HS-5 (cell line): ENCODE data around the gene SH3GL1.

ENCODE experiments used
- DNase-seq: peaks from one replicate; pipeline ENCODE4 v3.0.0-alpha.2; 2012; ENCODE audit warnings: low read depth

SH3GL1 gene, protein sequence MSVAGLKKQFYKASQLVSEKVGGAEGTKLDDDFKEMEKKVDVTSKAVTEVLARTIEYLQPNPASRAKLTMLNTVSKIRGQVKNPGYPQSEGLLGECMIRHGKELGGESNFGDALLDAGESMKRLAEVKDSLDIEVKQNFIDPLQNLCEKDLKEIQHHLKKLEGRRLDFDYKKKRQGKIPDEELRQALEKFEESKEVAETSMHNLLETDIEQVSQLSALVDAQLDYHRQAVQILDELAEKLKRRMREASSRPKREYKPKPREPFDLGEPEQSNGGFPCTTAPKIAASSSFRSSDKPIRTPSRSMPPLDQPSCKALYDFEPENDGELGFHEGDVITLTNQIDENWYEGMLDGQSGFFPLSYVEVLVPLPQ

DNA sequence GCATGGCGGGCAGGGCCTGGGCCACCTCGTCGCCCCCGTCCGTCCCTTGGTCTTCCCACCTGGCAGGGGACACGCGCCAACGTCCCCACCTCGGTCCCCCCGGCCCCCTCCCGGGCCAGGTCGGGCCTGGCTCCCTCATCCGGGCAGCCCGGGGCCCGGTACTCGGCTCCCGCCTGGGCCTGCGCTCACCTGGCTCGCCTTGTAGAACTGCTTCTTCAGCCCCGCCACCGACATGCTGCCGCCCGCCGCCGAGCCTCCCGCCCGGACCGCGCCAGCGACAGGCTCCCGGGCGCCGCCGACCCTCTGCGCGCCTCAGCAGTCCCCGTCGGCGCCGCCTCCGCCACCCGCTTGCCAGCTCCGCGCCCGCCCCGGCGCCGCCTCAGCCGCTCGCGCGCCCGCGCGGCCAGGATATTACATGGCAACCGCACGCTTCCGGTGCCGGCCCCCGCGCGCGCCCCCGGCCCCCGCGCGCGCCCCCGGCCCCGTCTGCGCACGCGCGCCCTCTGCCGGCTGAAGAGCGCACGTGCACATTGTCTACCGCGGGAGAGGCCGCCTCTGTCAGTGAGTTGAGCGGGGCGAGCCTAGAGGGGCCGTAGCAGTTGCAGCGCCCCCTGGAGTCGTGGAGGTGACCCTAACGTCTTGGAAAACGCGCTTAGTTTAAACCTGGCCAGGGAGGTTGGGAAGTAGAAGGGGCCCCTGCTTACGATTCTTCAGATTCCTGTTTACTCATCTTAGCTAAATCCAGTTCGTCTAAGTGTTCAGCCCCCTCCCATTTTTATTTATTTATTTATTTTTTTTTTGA is at the start of gene SH3GL1:
Gene SH3GL1, minus strand, starts transcription at position 413 of the 802 bp plus-strand sequence. Its CDS starts 179 bp downstream, at position 234.
- DNase-seq: peak; percentile 69

DNA sequence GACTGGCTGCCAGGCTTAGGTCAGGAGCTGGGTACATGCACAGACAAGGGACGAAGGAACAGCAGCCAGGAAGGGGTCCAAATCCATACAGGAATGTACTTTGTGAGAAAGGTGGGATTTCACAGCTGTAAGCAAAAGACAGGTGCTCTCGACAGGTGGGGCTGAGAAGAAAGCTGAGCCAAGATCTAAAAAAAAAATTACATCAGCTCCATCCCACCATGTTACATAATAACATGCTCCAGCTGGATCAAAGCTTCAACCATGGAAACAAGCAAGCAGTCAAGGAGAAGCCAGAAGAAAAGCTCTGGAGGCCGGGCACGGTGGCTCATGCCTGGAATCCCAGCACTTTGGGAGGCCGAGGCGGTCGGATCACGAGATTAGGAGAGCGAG is 49.3 kb upstream of the SH3GL1 start:
- DNase-seq: no peak

DNA sequence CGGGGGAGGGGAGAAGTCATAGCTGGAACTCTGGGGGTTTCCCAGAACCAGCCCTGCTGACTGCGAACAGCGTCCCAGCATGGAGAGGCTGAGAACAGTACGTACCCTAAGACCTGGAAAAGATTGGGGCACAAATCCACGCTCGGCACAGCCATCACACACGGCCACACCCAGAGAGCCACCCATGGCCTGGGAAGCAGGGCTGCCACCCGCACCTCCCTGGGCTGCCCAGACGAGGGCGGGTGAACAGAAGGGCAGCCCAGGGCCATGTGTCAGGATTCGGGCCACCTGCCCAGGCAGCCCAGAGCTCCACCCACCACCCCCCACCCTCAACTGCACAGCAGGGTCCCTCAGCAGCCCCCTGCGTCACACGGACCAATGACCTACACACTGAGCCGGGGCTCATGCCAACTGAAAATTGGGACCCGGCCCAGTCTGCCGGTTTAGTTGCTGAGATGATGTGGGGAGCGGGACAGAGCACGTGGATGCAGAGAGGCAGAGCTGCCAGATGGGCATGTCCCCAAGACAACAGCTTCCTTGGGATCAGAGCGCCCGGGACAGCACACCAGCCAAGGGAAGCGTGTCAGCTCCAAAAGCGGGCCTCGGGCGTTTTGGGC is 48.8 kb upstream of the SH3GL1 start:
- DNase-seq: no peak

DNA sequence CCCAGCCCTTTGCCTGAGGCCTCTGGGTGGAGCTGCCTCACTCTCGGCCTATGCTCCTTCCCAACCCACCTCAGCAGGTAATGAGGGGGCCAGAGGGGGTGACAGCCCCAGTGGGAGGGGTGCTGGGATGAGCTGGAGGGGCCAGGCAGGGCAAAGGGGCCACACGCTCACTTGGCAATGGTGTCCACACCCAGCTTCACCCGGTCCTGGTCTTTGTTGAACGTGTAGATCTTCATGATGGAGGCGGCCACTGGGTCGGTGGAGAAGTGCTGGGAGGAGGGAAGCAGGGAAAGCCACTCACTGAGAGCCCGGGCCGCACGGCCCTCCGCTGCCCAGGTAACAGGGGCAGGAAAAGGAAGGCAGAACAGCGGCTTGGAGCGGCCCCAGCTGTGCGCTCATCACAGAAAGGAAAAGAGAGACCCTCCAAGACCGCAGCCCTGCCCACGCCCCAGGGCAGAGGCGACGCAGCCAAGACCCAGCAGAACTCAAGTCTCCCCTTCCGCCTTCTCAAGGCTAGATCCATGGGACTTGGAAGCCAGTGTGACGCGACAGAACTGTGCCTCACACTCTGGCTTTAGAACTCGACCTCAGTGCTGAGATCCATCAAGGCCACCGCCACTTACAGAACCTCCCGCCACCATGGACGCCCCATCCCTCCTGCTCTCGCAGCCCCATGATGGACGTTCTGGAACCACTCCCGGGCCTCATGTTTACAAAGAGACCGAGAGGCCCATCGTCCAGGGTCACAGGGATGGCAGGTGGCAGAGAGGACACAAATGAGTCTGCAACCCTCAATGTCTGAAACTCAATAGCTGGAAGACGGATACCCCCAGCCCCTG is 48.0 kb upstream of the SH3GL1 start:
- DNase-seq: no peak

DNA sequence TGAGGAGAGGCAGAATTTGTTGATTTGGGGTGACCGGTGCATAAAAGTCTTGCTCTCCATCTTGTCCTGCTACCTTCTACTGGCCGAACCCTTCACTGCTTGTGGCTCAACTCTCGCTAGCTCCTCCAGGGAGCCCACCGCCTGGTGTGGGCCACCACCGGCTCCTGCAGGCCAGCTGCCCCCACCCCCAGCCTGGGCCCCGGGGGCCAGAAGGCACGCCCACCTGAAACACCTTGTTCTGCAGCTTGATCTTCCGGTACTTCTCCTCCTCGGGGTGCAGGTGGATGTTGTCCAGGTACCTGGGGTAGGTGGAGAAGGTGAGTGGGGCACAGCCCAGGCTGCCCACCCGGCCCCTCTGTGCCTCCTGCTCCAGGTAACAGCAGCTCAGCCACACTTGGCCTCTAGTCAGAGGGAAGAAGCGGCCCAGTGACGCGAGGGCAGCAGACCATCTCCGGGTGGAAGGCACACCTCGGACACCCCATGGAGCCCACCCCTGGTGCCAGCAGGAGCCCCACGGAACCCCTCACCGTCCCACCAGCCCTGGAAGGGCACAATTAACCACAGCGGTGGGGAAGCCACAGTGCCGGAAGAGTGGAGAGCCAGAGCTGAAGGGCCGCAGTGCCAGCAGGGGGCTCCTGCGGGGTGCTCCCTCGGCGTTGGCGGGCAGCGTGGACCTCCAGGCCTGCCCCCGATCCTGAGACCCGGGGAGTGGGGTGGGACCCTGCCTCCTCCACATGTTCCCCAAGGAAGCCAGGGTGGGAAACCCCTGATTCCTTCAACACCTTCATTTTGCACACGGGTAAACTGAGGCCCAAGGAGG is 47.2 kb upstream of the SH3GL1 start:
- no peak for DNase-seq

DNA sequence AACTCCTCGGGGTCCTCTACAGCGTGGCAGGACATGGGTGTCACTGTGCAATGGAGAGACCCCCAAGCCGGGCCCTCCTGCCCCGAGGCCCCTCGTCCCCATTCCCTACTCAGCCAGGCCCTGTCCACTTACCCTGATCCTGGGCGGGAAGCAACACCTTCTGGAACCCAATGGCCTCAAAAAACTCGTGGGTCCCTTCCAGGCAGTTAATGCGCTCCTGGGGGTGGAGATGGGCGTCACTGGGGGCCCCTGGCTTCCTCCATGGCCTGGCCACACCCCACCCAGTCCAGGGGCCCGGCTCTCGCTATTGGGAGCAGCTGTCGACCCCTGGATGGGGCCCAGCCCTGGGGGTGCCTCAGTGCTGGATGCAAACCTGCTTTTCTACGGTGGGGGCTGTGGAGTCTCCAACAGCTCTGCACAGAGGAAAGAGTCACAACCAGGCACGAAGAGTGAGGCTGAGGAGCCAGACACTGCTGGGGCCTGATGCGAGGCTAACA is 46.4 kb upstream of the SH3GL1 start:
- DNase-seq: no peak

DNA sequence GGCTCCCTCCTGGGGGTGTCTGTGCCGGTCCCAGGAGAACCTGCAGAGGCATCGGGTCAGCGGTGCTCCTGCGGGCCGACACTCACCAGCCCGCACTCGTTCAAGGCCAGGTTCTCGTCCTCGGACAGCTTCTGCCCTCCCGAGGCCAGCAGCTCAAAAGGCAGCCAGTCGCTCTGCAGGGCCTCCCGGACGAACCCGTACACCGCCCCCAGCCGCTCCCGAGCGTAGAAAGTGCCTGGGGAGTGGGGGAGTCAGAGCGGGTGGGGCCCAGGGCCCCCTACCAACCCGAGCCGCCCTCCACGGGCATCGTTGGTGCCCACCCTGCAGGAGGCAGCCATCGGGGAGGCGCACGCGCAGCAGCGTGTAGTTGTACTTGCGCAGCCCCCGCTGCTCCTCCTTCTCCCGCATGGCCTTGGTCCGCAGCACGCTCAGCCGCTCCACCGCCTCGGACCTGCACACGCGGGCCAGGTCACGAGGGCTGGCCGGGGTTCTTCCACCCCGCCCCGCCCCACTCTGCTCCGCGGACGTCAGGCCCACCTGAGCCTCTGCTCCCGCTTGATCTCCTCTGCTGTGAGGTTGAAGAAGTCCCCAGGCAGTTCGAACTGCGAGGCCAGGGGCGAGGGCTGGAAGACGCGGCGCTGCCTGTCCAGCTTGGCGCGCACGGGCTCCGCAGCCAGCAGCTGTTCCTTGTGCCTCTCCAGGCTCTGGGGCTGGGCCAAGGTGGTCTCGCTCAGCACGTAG is 45.8 kb upstream of the SH3GL1 start:
- DNase-seq: no peak

DNA sequence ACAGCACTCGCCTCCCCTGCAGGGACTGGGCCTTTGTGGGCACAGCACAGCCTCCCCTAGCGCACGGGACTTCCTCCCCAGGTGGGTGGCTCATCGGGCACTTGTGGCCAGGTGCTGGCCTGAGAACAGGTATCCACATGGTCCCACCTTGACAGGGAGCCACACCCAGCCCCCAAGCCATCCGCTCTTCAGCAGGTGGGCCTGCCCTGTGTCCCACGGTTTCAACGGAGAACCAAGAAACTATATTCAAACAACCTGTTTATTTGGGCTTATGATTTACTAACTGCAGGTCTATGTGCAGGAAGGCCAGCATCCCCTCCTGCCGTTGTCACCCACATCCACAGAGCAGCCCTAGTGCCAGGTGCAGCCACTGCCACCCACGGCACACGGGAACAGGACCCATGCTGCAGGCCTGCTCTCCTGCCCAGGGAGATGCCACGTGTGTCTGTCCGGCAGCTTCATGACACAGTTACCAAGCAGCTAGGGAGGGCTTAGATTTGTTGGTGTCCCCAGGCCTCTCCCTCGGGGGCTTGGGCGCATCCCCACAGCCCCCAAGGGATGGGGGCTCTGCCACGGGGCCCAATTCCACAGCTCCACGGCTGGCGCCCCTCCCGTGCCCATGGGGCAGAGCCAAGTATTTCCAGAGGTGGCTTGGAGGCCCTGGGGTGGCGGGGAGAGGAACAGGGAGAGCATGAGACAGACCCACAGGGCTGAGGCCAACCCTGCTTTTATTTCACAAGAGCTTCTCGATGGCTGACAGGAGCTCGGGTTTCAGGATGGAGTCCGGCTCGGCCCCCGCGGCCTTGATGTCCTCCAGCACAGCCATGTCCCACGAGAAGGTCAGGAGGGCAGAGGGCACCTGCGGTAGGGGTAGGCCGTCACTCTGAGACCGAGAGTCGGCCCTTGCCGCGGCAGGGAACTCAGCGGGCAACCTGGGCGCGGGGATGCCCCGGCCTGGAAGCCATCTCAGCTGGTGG is 44.7 kb upstream of the SH3GL1 start:
- no peak for DNase-seq

DNA sequence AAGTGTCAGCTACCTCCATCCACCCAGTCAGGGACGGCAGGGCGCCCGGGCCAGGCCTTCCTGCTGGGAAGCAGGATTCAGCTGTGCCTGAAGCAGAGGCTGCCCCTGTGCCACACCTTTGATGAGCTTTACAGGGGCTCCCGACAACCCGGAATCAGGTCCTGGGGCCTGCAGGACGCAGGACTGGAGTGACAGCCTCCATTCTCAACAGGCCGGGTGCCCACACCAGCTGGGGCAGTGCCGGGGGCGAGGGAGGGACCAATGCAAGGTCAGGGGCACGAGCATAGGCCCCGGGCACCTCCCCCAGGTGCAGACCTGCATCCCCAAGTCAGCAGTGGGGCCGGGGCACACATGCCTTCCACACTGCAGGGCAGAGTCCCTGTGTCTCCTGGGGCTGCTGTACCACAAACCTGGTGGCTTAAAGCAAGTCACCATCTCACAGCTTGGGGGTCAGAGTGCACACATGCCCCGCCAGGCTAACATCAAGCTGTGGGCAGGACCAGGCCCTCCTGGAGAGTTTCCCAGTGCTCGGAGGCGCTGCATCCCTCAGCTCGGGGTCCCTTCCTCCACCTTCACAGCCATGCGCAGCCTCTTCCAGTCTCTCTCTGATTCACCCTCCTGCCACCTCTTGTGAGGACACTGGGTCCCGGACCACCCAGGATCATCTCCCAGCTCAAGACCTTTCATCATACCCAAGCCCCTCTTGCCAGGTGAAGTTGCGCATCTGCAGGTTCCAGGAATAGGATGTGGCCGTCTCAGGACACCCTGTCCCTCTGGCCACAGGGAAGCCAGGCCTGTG is 43.8 kb upstream of the SH3GL1 start:
- no peak for DNase-seq

DNA sequence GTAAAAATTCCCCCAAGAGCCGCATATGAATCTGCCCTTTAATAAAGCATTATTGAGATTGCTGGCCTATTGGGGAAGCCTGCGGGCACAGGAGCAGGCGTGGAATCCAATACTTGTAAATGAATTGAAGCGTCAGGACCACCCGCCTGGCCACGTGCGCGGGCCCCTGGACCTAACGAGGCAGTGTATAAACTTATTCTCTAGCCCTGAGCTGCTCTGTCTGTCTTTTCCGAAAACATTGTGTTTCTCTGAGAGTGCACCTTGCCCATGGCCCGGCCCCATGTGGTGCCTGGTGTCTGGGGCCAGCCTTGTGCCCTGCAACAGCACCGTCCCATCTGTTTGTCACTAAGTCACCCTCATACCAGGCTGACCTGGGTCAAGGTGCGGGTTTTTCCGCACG is 42.8 kb upstream of the SH3GL1 start:
- no peak for DNase-seq

DNA sequence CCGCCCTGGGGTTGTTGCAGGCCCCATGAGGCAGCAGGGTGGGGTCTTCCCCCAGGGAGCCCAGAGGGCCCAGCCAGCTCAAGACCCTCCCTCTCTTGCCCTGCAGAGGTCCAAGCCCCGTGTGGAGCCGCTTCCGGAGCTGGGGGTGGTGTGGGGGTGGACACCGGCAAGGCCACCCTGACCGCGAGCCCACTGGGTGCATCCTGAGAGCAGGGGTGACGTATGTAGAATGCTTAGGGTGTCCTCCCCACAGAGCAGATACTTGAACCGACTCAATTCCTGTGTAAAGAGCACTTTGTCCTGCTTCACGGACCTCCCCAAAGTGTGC is 42.4 kb upstream of the SH3GL1 start:
- DNase-seq: no peak

DNA sequence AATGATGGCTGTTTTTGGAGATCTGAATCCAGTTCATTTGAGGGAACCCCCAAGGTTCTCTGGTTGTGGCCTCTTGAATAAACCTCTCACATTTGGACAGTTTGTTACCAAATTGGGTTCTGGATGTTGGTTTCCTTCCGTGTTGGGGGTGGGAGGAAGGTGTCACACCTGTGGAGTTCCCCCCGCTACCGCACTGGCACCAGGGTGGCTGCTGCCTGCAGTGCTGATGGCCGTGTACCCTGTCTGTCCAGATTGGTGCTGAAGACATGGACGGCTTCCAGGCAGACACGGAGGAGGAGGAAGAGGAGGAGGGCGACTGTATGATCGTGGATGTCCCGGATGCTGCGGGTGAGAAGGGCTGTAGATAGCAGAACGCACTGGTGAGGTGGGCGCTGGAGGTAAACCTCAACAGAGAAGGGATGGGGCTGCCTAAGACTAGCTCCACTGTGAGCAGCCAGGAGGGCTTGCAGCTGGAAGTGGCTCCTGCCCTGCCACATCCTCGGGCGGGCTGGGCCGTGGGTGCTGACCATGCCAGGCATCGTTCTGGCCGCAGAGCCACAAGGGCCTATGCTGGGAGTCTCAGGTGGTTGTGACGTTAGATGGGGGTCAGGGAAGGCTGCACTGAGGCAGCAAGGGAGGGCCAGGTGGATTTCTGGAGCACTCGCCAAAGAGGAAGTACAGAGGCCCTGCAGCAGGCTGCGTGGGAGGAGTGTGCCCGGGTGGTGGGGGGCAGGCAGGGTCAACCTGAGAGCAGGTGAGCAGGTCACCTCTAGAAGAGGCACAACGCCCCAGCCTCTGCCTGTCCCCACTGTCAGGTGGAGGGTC is 41.9 kb upstream of the SH3GL1 start:
- DNase-seq: no peak

DNA sequence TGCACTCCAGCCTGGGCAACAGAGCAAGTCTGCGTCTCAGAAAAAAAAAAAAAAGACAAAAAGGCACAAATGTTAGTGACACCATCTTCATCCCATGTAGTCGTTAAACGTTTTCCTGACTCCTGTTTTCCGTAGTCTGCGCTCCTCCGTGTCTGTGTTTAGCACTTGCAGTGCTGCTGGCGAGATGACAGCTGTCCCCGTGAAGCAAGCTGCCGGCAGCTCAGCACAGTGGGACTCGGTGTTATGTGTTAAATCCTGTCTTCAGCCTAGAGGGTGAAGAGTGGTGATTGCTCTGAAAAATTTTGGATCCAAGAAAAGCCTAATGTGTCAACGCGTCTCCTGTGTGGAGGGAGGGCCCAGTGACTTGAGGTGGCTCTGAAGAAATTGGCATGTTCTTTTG is 38.9 kb upstream of the SH3GL1 start:
- DNase-seq: no peak

DNA sequence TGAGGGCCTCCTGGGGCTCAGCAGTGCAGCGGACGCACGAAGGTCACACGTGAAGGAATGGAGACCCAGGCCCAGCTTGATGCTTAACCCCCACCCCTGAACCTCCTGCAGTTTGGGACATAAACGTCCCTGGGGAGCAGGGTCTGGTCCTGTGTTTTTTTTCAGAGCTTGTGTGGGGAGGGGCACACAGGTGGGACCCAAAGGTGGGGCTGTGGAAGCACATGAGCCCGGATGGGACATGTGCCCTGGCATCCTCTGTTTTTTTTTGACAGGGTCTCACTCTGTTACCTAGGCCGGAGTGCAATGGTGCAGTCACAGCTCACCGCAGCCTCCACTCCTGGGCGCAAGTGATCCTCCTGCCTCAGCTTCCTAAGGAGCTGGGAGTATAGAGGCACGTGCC is 36.8 kb upstream of the SH3GL1 start:
- no peak for DNase-seq

DNA sequence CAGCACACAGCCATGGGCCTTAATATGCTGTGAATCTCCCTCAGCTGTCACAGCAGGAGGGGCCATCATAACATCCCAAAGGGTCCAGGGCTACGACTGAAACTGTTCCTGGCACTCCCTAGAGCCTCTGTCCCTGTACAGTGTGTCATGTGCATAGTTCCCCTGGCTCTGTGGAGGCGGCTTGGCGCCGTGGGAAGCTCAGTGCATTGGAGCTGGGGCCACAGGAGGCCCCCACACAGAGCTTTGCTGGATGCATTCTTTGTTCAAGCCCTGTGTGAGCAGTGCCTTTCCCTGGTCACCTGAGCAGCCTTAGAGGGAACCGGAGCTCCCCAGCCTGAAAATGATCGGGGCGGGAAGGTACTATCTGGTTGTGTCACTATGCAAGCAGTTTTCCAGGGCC is 35.9 kb upstream of the SH3GL1 start:
- no peak for DNase-seq

DNA sequence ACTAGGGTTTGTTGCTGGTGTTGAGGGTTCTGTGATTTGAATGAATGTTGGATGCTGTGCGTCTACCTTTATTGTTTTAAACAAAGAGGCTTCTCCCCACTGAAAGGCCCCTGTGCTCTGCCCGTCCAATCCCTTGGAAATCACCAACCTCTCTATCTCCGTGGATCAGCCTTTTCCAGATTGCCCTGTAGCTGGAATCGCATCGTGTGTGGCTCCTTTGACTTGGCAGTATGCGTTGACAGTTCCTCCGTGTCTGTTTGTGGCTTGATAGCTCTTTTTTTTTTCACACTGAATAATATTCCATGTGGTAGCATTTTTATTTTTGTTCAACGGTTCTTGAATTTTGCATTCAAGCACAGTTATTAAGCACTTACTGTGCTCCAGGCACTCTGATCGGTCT is 34.0 kb upstream of the SH3GL1 start:
- DNase-seq: no peak

DNA sequence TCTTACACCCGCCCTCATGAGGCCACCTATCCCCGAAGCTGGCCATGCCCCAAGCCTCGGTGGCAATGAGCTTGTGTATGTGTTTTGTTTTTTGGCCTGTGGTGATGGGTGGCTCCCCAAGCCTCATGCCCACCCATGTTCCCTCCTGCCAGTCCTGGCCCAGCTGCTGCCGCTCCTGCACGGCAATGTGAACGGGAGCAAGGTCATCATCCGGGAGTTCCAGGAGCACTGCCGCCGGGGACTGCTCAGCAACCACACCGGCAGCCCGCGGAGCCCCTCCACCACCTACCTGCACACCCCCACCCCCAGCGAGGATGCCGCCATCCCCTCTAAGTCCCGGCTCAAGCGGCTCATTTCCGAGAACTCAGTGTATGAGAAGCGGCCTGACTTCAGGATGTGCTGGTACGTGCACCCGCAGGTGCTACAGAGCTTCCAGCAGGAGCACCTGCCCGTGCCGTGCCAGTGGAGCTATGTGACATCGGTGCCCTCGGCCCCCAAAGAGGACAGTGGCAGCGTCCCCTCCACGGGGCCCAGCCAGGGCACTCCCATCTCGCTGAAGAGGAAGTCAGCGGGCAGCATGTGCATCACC is 32.7 kb upstream of the SH3GL1 start:
- no peak for DNase-seq
